Measurements from ENCODE around the gene PTPRN2.

PTPRN2 gene

GRCh38 chr7:158314394-158314793, 273.2 kb downstream of the PTPRN2 start:
- DNase-seq, result no peak
- no peak for TF ChIP-seq CTCF (IDR thresholded peaks at IDR 0.05)
- Mint-ChIP-seq H3K9me3 (peaks cover 72% of the 10 kb centered on the region), H3K27ac (no peak overlapping the region), H3K36me3 (ENCODE audit: low read depth) (no peaks in the 10 kb centered on the region), H3K4me1 (peaks cover 10% of the 10 kb centered on the region), H3K27me3 (ENCODE audit: low read depth, poor library complexity) (peaks cover 16% of the 10 kb centered on the region), H3K4me3 (no peak overlapping the region)

GRCh38 chr7:158313931-158314330, 273.7 kb downstream of the PTPRN2 start:
- H3K4me1 Mint-ChIP-seq, result peaks cover 10% of the 10 kb centered on the region
- TF ChIP-seq CTCF (IDR thresholded peaks at IDR 0.05), result no peak
- no peak for DNase-seq
- H3K27me3 Mint-ChIP-seq (ENCODE audit: low read depth, poor library complexity), result peaks cover 16% of the 10 kb centered on the region
- H3K27ac Mint-ChIP-seq, result no peak overlapping the region
- no peaks in the 10 kb centered on the region for H3K36me3 Mint-ChIP-seq (ENCODE audit: low read depth)
- peaks cover 76% of the 10 kb centered on the region for H3K9me3 Mint-ChIP-seq
- no peak overlapping the region for H3K4me3 Mint-ChIP-seq

GRCh38 chr7:158312789-158313188, 274.8 kb downstream of the PTPRN2 start:
- TF ChIP-seq CTCF (IDR thresholded peaks at IDR 0.05), result no peak
- no peaks in the 10 kb centered on the region for H3K36me3 Mint-ChIP-seq (ENCODE audit: low read depth)
- DNase-seq, result no peak
- H3K4me1 Mint-ChIP-seq, result peaks cover 6% of the 10 kb centered on the region
- peaks cover 86% of the 10 kb centered on the region for H3K9me3 Mint-ChIP-seq
- H3K27ac Mint-ChIP-seq, result no peak overlapping the region
- H3K4me3 Mint-ChIP-seq, result no peak overlapping the region
- H3K27me3 Mint-ChIP-seq (ENCODE audit: low read depth, poor library complexity), result peaks cover 10% of the 10 kb centered on the region

- no peak overlapping the region for H3K27ac Mint-ChIP-seq
- peaks cover 88% of the 10 kb centered on the region for H3K9me3 Mint-ChIP-seq
- no peaks in the 10 kb centered on the region for H3K4me1 Mint-ChIP-seq
- no peaks in the 10 kb centered on the region for H3K36me3 Mint-ChIP-seq (ENCODE audit: low read depth)
- no peak for TF ChIP-seq CTCF (IDR thresholded peaks at IDR 0.05)
- no peak for DNase-seq
- H3K27me3 Mint-ChIP-seq (ENCODE audit: low read depth, poor library complexity), result peaks cover 6% of the 10 kb centered on the region
- no peak overlapping the region for H3K4me3 Mint-ChIP-seq
Measured at GRCh38 chr7:158311791-158312190, 275.8 kb downstream of the PTPRN2 start.

GRCh38 chr7:158310924-158311666, 276.5 kb downstream of the PTPRN2 start:
- no peak for DNase-seq
- Mint-ChIP-seq H3K4me3 (no peak overlapping the region), H3K9me3 (peaks cover 88% of the 10 kb centered on the region)

More at GRCh38 chr7:158310924-158311666, 276.5 kb downstream of the PTPRN2 start:
- Mint-ChIP-seq H3K4me1 (no peaks in the 10 kb centered on the region), H3K36me3 (ENCODE audit: low read depth) (peaks cover 4% of the 10 kb centered on the region), H3K27me3 (ENCODE audit: low read depth, poor library complexity) (peaks cover 5% of the 10 kb centered on the region), H3K27ac (no peak overlapping the region)
- TF ChIP-seq CTCF (IDR thresholded peaks at IDR 0.05), result no peak

Data from nephron progenitor cell (in vitro differentiated cells).